Superior temporal gyrus (tissue), 1 donor: ENCODE results near the gene NACC2.

Experiments
- DNase-seq: peaks from one replicate; pipeline ENCODE4 v3.0.0-alpha.2; 2016; ENCODE audit errors: extremely low spot score

Gene NACC2

GRCh38 chr9:135994501-135995192, 100.4 kb downstream of the NACC2 start:
- no peak for DNase-seq

- DNase-seq = no peak
These were observed 101.2 kb downstream of the NACC2 start for GRCh38 chr9:135993765-135994500.

DNA sequence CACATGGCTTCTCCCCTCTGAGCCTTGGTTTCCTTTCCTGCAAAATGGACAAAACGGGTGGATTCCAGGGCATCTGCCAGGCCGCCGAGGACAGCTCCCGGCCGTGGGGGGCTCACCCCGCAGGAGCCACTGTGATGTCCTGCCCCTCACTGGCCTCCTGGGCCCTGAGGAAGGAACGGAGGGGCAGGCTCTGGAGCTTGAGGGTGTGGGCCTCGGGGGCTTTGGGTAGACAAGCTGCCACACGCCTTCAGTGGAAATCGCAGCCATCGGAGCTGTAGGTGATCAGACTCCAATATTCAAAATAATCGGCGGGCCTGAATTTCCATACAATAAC, 101.7 kb downstream of the NACC2 start:
- no peak for DNase-seq

GRCh38 chr9:135992486-135993408, 102.3 kb downstream of the NACC2 start:
- DNase-seq = no peak

DNA sequence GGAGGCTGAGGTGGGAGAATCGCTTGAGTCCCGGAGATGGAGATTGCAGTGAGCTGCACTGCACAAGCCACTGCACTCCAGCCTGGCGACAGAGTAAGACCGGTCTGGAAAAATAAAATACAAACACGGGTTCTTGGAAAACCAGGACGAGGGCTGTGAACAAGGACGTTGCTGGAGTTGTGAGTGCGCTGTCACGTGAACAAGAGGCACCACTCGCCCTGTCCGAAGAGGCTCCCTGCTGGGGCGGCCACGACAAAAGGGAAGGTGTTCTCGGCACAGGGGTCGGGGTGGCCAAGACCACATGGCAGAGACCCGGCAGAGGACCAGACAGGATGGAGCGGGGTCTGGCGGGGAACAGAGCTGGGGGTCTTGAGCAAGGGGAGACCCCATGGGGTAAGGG, 103.3 kb downstream of the NACC2 start:
- DNase-seq = no peak

GRCh38 chr9:135990468-135991429, 104.3 kb downstream of the NACC2 start:
- no peak for DNase-seq

DNA sequence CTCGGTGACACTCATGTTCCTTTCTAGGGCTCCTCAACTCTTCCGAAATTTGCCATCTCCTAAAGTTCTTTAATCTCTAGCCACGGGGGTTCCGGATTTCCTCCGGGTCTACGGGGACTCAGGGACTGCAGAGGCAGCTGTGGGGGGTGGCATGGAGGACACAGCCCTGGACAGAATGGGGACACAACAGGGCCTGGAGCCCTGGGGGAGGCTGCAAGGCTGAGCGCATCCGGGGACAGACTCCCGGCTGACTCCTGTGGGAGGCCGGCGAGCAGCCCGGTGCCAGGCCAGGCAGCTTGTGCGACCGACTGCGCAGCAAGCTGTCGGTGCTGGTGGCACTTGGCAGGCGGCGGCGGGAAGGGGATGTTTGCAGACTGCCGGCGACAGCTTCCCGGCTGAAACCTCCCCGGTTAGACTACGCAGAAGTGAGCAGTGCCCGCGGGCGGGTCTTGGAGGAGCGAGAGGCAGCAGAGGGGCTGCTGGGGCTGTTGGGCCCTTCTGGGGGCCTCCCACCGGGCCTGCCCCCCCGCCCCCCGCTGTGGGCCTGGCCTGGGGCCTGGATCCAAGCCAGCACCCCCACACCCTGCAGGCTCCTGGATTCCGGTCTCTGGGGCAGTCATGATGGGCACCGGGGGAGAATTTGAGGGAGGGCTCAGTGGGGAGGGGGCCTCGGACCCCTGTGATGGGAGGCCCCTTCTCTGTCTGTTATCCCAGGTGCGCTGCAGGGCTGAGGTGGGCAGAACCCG, 105.2 kb downstream of the NACC2 start:
- peak; percentile 37 for DNase-seq

GRCh38 chr9:135989157-135989556, 105.9 kb downstream of the NACC2 start:
- no peak for DNase-seq

- DNase-seq = no peak
These were observed 106.6 kb downstream of the NACC2 start for GRCh38 chr9:135988493-135988892.

DNA sequence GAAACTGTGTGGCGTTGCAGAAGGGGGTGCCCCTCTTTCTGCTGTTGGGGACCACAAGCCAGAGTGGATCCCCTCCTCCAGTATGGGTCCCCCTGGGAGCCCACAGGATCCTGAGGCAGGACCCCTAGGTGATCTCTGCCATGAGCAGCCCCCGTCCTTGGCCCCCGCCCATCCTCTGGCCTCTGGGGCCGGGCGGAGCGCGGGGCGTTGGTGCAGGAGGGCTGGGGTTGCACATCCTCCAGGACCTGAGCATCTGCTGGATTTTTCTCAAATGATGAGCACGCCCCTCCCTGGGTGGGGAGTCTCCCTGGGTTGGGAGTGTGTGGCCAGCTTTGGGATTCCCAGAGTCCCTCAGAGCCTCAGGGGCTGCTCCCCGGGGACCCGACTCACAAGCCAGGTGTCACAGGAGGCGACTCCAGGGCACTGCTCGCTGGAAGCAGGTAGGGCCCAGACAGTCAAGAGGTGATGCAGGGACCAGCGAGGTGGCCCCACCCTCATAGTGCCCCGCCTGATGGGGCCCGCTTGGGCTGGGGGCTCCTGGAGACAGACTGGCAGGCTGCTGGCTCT, 107.2 kb downstream of the NACC2 start:
- no peak for DNase-seq

GRCh38 chr9:135986605-135987004, 108.5 kb downstream of the NACC2 start:
- DNase-seq = no peak

- no peak for DNase-seq
These were observed 109.2 kb downstream of the NACC2 start for GRCh38 chr9:135985889-135986288.

DNA sequence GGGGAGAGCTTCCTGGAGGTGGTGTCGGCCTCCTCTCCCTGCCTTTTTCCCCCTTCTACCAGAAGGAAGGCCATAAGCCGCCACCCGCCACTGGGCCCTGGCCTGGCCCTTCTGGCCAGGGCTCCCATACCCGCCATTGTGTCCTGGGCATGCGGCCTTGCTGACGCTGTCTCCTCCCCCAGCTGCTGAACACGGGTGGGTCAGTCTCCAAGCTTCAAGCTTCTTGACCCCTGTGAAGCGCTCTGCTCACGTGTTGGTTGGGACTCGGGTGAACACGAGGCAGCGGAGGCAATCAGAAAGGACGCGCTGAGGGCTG, 109.7 kb downstream of the NACC2 start:
- no peak for DNase-seq

- DNase-seq = no peak
These were observed 110.9 kb downstream of the NACC2 start for GRCh38 chr9:135984072-135984710.

DNA sequence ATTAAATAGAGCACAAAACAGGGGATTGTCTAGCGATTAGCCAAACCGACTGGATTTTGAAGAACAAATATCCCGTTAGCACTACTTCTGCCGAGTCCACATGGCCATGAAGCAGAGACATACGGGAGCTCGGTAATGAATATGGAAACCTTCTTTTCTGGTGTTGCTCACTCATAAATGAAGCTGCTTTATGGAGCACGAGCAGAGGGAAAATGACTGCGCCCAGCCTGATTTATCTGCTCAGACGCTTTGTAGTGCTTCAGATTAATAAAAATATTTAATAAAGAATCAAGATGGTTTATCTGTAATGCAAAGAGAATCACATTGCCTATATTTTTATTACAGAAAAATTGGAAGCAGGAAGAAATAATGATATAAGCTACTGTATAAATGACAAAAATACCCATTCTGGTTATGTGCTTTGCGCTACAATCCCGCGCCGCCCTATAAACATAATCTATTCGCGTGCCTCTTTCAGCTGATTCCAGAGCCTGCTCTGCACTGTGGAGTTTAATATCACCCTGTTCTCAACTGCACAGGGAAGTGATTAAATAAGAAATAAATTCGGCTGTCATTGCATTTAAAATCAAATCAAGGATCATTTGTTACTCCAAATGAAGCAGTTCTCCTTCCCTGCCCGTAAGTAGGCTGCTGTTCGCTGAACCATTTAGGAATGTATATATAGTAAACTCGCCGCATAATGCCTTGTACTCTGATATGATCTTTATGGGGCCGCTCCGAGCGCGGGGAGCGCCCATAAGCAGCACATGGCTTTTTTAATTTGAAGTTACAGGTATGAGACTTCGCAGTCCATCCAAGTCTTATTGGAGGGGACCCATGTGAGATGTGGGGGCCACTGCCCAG, 111.6 kb downstream of the NACC2 start:
- DNase-seq = peak; percentile 25

- no peak for DNase-seq
These were observed 112.4 kb downstream of the NACC2 start for GRCh38 chr9:135982499-135983207.

DNA sequence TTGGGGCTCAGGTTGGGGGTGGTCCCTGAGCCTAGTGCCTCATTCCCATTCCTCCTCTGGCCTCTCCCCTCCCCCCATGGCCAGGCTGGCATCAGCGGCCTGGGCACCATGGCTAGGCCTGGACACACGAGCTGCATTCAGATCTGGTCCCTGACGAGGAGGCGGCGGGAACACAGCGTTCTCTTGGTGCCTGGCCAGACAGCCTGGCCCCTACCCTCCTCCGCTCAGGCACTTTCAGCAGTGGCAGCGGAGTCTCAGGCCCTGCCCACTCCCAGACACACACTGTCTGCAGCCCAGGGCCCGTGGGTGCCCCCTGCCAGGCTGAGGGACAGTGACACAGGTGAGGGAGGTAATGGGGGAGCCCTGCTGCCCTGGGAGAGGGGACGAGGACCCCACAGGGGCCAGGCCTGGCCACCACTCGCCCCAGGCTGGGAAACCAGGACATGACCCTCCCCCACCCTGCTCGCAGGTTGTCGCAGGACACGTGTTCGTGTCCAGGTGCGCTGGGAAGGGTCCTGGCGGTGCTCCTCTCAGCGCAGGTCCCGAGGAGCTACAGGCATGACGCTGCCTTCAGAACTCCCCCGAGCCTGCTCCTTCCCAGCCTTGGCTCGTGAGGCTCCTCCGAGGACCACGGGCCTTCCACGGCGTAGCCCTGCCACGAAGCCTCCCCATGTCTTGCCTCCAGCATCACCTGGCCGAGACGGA, 114.0 kb downstream of the NACC2 start:
- peak; percentile 88 for DNase-seq
